Panc1 (cell line): ENCODE data around the gene STX19.

Experiments
- CTCF ChIP-seq: fragments of 450-650 bp; IDR thresholded peaks from 2 replicates; pipeline ENCODE4 v1.5.1; 2017; ENCODE audit warnings: mild to moderate bottlenecking
- POLR2AphosphoS5 ChIP-seq: IDR thresholded peaks from 2 replicates; pipeline ENCODE4 v1.6.1; 2012; ENCODE audit warnings: mild to moderate bottlenecking, low read depth, low read length, moderate library complexity
- REST ChIP-seq, 2 experiments: IDR thresholded peaks; 2 replicates each; pipeline ENCODE4 v1.6.1; 2011 to 2012; ENCODE audit warnings: low read depth in 2 of 2, control low read depth in 1 of 2, low read length in 1 of 2, mild to moderate bottlenecking in 1 of 2, moderate library complexity in 1 of 2; ENCODE audit not compliant: insufficient read depth in 1 of 2
- TCF7L2 ChIP-seq: IDR thresholded peaks from 2 replicates; pipeline ENCODE4 v1.6.1; 2011; ENCODE audit warnings: mild to moderate bottlenecking, low read depth, low read length, inconsistent platforms

GRCh38 chr3:93984618-93985017, 43.8 kb downstream of the STX19 start:
- TF ChIP-seq POLR2AphosphoS5 = no peak
- TF ChIP-seq CTCF = no peak
- TF ChIP-seq TCF7L2 = no peak
- TF ChIP-seq REST (IDR thresholded peaks at IDR 0.05; ENCODE audit: insufficient read depth in 1 of 2, low read depth in 2 of 2, low read length in 1 of 2) = no peak
